Measurements from ENCODE around the gene PDE8B.

GRCh38 chr5:77250021-77250420, 39.5 kb downstream of the PDE8B start:
- TF ChIP-seq SUZ12 (IDR thresholded peaks at IDR 0.05), result no peak
- TF ChIP-seq BHLHE40 (IDR thresholded peaks at IDR 0.05; ENCODE audit: borderline replicate concordance), result no peak
- no peak for TF ChIP-seq SP1 (IDR thresholded peaks at IDR 0.05)
- no peak for TF ChIP-seq FOXK2 (IDR thresholded peaks at IDR 0.05)
- no peak for TF ChIP-seq ELF4 (IDR thresholded peaks at IDR 0.05)
- TF ChIP-seq NFRKB (IDR thresholded peaks at IDR 0.05), result no peak
- no peak for TF ChIP-seq TARDBP (IDR thresholded peaks at IDR 0.05)
- TF ChIP-seq PKNOX1 (IDR thresholded peaks at IDR 0.05), result no peak
- no peak for TF ChIP-seq ZNF384 (IDR thresholded peaks at IDR 0.05)
- no peak for TF ChIP-seq CTBP1 (IDR thresholded peaks at IDR 0.05; ENCODE audit: borderline replicate concordance)
